DLD1 (cell line): Measurements from ENCODE around the gene ANAPC5.
"Not testable (repeated sequence)": the region's sequence is repeated elsewhere in the genome, so short reads cannot be mapped to it uniquely, and the experiment has no call there.

ENCODE experiments used
- in situ Hi-C: cut with HindIII; loops from 2 replicates; pipeline ENCODE4 v1.10.0; 2017; ENCODE audit warnings: low sequenced_read_pairs

Gene ANAPC5

GRCh38 chr12:121287267-121287954, 64.8 kb downstream of the ANAPC5 start:
- in situ Hi-C loops: no loop called here

GRCh38 chr12:121285856-121286255, 66.4 kb downstream of the ANAPC5 start:
- in situ Hi-C loops: no loop called here

- in situ Hi-C loops: no loop called here
Observed at GRCh38 chr12:121284551-121285390, 67.4 kb downstream of the ANAPC5 start.

GRCh38 chr12:121283841-121284240, 68.4 kb downstream of the ANAPC5 start:
- in situ Hi-C loops: no loop called here

GRCh38 chr12:121283388-121283787, 68.8 kb downstream of the ANAPC5 start:
- in situ Hi-C loops: no loop called here

GRCh38 chr12:121282910-121283309, 69.3 kb downstream of the ANAPC5 start:
- in situ Hi-C loops: not testable (repeated sequence)

- in situ Hi-C loops: no loop called here
Observed at GRCh38 chr12:121282072-121282742, 70.0 kb downstream of the ANAPC5 start.

GRCh38 chr12:121281116-121281515, 71.1 kb downstream of the ANAPC5 start:
- in situ Hi-C loops: not testable (repeated sequence)

- in situ Hi-C loops: not testable (repeated sequence)
Observed at GRCh38 chr12:121280531-121280930, 71.7 kb downstream of the ANAPC5 start.

- in situ Hi-C loops: no loop called here
Observed at GRCh38 chr12:121279507-121279915, 72.7 kb downstream of the ANAPC5 start.

- in situ Hi-C loops: no loop called here
Observed at GRCh38 chr12:121279071-121279375, 73.2 kb downstream of the ANAPC5 start.

- in situ Hi-C loops: no loop called here
Observed at GRCh38 chr12:121278169-121279070, 73.8 kb downstream of the ANAPC5 start.

GRCh38 chr12:121277374-121277759, 74.8 kb downstream of the ANAPC5 start:
- in situ Hi-C loops: no loop called here

GRCh38 chr12:121274036-121274763, 78.0 kb downstream of the ANAPC5 start:
- in situ Hi-C loops: no loop called here

- in situ Hi-C loops: no loop called here
Observed at GRCh38 chr12:121273364-121273896, 78.8 kb downstream of the ANAPC5 start.

GRCh38 chr12:121267822-121268221, 84.4 kb downstream of the ANAPC5 start:
- in situ Hi-C loops: no loop called here

- in situ Hi-C loops: no loop called here
Observed at GRCh38 chr12:121264951-121265515, 87.2 kb downstream of the ANAPC5 start.

- in situ Hi-C loops: no loop called here
Observed at GRCh38 chr12:121264135-121264534, 88.1 kb downstream of the ANAPC5 start.

- in situ Hi-C loops: no loop called here
Observed at GRCh38 chr12:121263206-121263935, 88.8 kb downstream of the ANAPC5 start.
